K562 (cell line): ENCODE measurements around the gene RNF19B. TPM values are rescaled to one million over a fixed set of nuclear protein-coding genes. Genes with fewer than 3 reads are reported as not detected.

Source experiments
- BHLHE40 ChIP-seq: IDR thresholded peaks from 2 replicates; pipeline ENCODE4 v1.6.1; 2011; ENCODE audit warnings: low read length, improper control_type of control experiment
- BRCA1 ChIP-seq, 2 experiments: fragments of 450-650 bp in 1 of 2; sonication (generic) in 1 of 2; formaldehyde crosslinking in 1 of 2; IDR thresholded peaks; 2 replicates each; pipeline versions ENCODE4 v1.5.0 to v1.6.1; 2017 to 2020; ENCODE audit warnings: mild to moderate bottlenecking in 1 of 2, missing genetic modification reagents in 1 of 2
- DMBX1 ChIP-seq: fragments of 250-450 bp; sonication (Bioruptor Pico); IDR thresholded peaks from 2 replicates; pipeline ENCODE4 v1.8.0; 2022; ENCODE audit warnings: inconsistent platforms, mild to moderate bottlenecking, moderate library complexity, borderline replicate concordance
- EP300 ChIP-seq: IDR thresholded peaks from 2 replicates; pipeline ENCODE4 v1.6.1; 2012; ENCODE audit warnings: low read length, improper control_type of control experiment
- GATAD2A ChIP-seq: fragments of 450-650 bp; IDR thresholded peaks from 2 replicates; pipeline ENCODE4 v1.6.1; 2017
- GATAD2B ChIP-seq: fragments of 450-650 bp; IDR thresholded peaks from 2 replicates; pipeline ENCODE4 v1.6.1; 2017; ENCODE audit warnings: mild to moderate bottlenecking, borderline replicate concordance
- KDM5B ChIP-seq: fragments of 200-600 bp; sonication (generic); IDR thresholded peaks from 2 replicates; pipeline ENCODE4 v1.6.1; 2012; ENCODE audit warnings: low read depth, mild to moderate bottlenecking, moderate library complexity, low read length, control low read depth, inconsistent platforms; ENCODE audit not compliant: insufficient replicate concordance
- KLF16 ChIP-seq: IDR thresholded peaks from 2 replicates; pipeline ENCODE4 v1.6.1; 2016; ENCODE audit warnings: antibody characterized with exemption
- POU5F1 ChIP-seq: fragments of 150-350 bp; IDR thresholded peaks from 2 replicates; pipeline ENCODE4 v1.6.1; 2014; ENCODE audit warnings: borderline replicate concordance, low read length, low read depth, mild to moderate bottlenecking; ENCODE audit not compliant: partially characterized antibody
- RAD51 ChIP-seq: fragments of 450-650 bp; IDR thresholded peaks from 2 replicates; pipeline ENCODE4 v1.7.1; 2016; ENCODE audit warnings: low read depth, mild to moderate bottlenecking, borderline replicate concordance
- SMAD4 ChIP-seq: fragments of 250-450 bp; sonication (Bioruptor Pico); conservative IDR thresholded peaks from 2 replicates; pipeline ENCODE4 v1.8.0; 2021; ENCODE audit warnings: inconsistent platforms, mild to moderate bottlenecking, moderate library complexity
- ZNF316 ChIP-seq: fragments of 450-650 bp; IDR thresholded peaks from 2 replicates; pipeline ENCODE4 v1.6.1; 2016
- ZNF644 ChIP-seq: fragments of 200-800 bp; sonication (Bioruptor generic); IDR thresholded peaks from 2 replicates; pipeline ENCODE4 v1.6.1; 2016; ENCODE audit warnings: low read depth, missing genetic modification characterization, missing compliant biosample characterization
- polyA plus RNA-seq, 8 experiments: library from polyadenylated mRNA; depleted of rRNA in 4 of 8; stranded (reverse) in 5 of 8; unstranded in 3 of 8; fragments of >200 nt; fragmentation: Nextera tagmentation in 2 of 8; fragmentation: Illumina TruSeq in 1 of 8; extraction: Ambion mirVana in 2 of 8; extraction: Trizol in 1 of 8; gene quantifications; 2 replicates each; pipeline versions ENCODE4 v1.2.1 to v1.2.3, GENCODE V29; 2011 to 2014; ENCODE audit warnings: inconsistent platforms in 1 of 8, missing spikeins in 1 of 8
- total RNA-seq, 7 experiments: library from RNA; depleted of rRNA in 6 of 7; stranded (reverse); fragments of >200 nt in 6 of 7; fragmentation: Illumina TruSeq in 2 of 7; extraction: Trizol in 2 of 7; gene quantifications; 2 replicates each; pipeline versions ENCODE4 v1.2.1 to v1.2.3, GENCODE V29; 2011 to 2021; ENCODE audit warnings: low replicate concordance in 1 of 7
- TF ChIP-seq, protein P1 (sequence below), 2 experiments: fragments of 450-650 bp; IDR thresholded peaks; 2 replicates each; pipeline ENCODE4 v1.6.1; 2018; ENCODE audit warnings: mild to moderate bottlenecking in 2 of 2, low read depth in 1 of 2; ENCODE audit not compliant: partially characterized antibody in 2 of 2
- TF ChIP-seq, protein P2 (sequence below): fragments of 250-450 bp; sonication (Bioruptor Pico); IDR thresholded peaks from 2 replicates; pipeline ENCODE4 v1.8.0; 2022; ENCODE audit warnings: inconsistent platforms, mild to moderate bottlenecking, moderate library complexity, borderline replicate concordance
- TF ChIP-seq, protein P3 (sequence below): fragments of 250-450 bp; sonication (Bioruptor Pico); IDR thresholded peaks from 2 replicates; pipeline ENCODE4 v1.5.0; 2022; ENCODE audit warnings: mild to moderate bottlenecking
- TF ChIP-seq, protein P4 (sequence below): fragments of 250-450 bp; sonication (Bioruptor Pico); IDR thresholded peaks from 2 replicates; pipeline ENCODE4 v1.6.1; 2021; ENCODE audit warnings: mild to moderate bottlenecking

Gene RNF19B
- total and polyA plus RNA-seq, 9 of the 15 experiments (the other 6 are each of a cell fraction or from before 2014, with no cell fraction given): 2.6 to 14.9 (median 10.1) TPM

DNA sequence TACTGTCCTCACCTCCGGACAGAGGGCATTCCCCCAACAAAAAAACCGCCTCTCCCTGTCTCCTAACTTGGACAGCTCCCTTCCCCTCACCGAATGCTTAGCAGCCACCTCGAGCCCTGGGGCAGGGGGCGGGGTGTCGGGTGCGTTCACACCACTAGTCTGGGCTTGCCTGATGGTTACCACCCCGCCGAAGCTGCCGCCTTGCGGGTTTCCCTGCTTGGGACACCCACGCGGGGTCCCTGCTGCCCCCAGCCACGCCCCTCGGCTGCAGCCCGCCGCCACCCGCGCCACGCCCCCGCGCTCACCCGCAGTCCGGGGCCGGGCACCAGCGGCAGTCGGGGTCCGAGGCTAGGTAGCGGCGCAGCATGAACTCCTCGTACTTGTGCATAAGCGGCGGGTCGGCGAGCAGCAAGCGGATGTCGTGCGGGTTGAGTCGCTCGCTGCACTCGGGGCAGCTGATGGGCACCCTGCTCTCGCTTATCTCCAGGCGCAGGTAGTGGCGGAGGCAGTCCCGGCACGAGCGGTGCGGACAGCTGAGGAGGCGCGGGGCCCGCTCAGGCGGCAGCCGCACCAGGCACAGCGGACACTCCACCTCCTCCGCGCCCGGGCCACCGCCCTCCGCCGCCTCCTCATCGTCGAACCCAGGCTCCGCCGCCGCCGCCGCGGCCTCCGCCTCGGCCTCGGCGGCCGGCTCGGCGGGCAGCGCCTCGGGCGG is 706 bp downstream of the RNF19B start (continued):
- TF ChIP-seq, protein P1, sequence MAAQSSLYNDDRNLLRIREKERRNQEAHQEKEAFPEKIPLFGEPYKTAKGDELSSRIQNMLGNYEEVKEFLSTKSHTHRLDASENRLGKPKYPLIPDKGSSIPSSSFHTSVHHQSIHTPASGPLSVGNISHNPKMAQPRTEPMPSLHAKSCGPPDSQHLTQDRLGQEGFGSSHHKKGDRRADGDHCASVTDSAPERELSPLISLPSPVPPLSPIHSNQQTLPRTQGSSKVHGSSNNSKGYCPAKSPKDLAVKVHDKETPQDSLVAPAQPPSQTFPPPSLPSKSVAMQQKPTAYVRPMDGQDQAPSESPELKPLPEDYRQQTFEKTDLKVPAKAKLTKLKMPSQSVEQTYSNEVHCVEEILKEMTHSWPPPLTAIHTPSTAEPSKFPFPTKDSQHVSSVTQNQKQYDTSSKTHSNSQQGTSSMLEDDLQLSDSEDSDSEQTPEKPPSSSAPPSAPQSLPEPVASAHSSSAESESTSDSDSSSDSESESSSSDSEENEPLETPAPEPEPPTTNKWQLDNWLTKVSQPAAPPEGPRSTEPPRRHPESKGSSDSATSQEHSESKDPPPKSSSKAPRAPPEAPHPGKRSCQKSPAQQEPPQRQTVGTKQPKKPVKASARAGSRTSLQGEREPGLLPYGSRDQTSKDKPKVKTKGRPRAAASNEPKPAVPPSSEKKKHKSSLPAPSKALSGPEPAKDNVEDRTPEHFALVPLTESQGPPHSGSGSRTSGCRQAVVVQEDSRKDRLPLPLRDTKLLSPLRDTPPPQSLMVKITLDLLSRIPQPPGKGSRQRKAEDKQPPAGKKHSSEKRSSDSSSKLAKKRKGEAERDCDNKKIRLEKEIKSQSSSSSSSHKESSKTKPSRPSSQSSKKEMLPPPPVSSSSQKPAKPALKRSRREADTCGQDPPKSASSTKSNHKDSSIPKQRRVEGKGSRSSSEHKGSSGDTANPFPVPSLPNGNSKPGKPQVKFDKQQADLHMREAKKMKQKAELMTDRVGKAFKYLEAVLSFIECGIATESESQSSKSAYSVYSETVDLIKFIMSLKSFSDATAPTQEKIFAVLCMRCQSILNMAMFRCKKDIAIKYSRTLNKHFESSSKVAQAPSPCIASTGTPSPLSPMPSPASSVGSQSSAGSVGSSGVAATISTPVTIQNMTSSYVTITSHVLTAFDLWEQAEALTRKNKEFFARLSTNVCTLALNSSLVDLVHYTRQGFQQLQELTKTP (IDR thresholded peaks at IDR 0.05; ENCODE audit: low read depth in 1 of 2, partially characterized antibody in 2 of 2): no peak
- TF ChIP-seq, protein P2, sequence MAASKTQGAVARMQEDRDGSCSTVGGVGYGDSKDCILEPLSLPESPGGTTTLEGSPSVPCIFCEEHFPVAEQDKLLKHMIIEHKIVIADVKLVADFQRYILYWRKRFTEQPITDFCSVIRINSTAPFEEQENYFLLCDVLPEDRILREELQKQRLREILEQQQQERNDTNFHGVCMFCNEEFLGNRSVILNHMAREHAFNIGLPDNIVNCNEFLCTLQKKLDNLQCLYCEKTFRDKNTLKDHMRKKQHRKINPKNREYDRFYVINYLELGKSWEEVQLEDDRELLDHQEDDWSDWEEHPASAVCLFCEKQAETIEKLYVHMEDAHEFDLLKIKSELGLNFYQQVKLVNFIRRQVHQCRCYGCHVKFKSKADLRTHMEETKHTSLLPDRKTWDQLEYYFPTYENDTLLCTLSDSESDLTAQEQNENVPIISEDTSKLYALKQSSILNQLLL: no peak
- TF ChIP-seq ZNF316 (no peak), POU5F1 (no peak), KDM5B (peak; percentile 59), BHLHE40 (peak; percentile 96), KLF16 (no peak), EP300 (no peak), DMBX1 (CRISPR knock-in tag) (no peak), GATAD2B (no peak), ZNF644 (tag) (no peak), SMAD4 (CRISPR knock-in tag) (0 out of 2 replicates have a peak, but pooled peaks have one; percentile 41), GATAD2A (no peak), BRCA1 (IDR thresholded peaks at IDR 0.05) (no peak), BRCA1 (CRISPR knock-in tag; IDR thresholded peaks at IDR 0.05) (no peak), RAD51 (no peak)
- TF ChIP-seq, protein P3, sequence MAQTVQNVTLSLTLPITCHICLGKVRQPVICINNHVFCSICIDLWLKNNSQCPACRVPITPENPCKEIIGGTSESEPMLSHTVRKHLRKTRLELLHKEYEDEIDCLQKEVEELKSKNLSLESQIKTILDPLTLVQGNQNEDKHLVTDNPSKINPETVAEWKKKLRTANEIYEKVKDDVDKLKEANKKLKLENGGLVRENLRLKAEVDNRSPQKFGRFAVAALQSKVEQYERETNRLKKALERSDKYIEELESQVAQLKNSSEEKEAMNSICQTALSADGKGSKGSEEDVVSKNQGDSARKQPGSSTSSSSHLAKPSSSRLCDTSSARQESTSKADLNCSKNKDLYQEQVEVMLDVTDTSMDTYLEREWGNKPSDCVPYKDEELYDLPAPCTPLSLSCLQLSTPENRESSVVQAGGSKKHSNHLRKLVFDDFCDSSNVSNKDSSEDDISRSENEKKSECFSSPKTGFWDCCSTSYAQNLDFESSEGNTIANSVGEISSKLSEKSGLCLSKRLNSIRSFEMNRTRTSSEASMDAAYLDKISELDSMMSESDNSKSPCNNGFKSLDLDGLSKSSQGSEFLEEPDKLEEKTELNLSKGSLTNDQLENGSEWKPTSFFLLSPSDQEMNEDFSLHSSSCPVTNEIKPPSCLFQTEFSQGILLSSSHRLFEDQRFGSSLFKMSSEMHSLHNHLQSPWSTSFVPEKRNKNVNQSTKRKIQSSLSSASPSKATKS (CRISPR knock-in tag): no peak
- TF ChIP-seq, protein P4, sequence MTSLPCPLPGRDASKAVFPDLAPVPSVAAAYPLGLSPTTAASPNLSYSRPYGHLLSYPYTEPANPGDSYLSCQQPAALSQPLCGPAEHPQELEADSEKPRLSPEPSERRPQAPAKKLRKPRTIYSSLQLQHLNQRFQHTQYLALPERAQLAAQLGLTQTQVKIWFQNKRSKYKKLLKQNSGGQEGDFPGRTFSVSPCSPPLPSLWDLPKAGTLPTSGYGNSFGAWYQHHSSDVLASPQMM (CRISPR knock-in tag): no peak
